Esophagus squamous epithelium (tissue), 4 donors: ENCODE data around the gene RFNG.

ENCODE experiments used
- CTCF ChIP-seq, 6 experiments: fragments of 450-650 bp in 4 of 6; fragments of 200-600 bp in 2 of 6; sonication (generic) in 2 of 6; IDR thresholded peaks; one replicate each; pipeline ENCODE4 v1.5.1; 2016 to 2019; ENCODE audit warnings: antibody characterized with exemption in 6 of 6, mild to moderate bottlenecking in 4 of 6, moderate library complexity in 4 of 6
- POLR2A ChIP-seq, 4 donors: fragments of 450-650 bp; IDR thresholded peaks; one replicate each; pipeline ENCODE4 v1.6.1; 2017; ENCODE audit warnings: antibody characterized with exemption in 4 of 4, mild to moderate bottlenecking in 4 of 4, moderate library complexity in 3 of 4

DNA sequence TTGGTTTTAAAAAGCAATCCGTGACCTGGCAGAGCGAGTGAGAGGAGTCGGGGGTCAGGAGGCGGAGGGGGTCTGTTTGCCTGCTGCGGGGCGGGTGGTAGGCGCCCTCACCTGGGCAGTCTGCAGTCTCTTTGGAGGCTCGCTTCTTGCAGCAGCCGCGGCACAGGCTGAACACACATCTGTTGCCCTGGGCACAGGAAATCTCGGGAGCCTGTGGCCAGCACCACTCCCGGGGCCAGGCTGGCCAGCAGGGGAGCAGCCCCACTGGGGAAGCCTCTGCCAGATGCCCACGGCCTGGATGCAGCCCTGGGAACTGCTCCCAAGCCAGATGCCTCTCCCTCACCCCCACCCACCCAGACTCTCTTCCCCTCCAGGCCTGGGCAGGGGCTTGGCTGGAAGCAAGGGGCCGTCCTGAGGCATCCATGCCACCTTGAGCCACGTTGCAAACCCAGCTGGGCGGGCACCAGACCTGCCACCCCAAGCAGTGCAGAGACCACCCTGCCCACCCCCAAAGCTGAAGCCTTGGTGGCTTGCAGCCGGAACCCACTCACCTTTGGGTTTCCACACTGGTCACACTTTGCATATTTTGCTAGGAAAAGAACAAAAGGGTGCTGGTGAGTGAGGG is 6.7 kb upstream of the RFNG start:
- TF ChIP-seq POLR2A (IDR thresholded peaks at IDR 0.05) (no peak), CTCF (IDR thresholded peaks at IDR 0.05) (no peak)
